Fibroblast of lung (primary cell): Measurements from ENCODE around the gene TEX261. TPM values are rescaled to one million over a fixed set of nuclear protein-coding genes. Genes with fewer than 3 reads are reported as not detected.

Experiments used
- DNase-seq, 2 donors: peaks; one replicate each; pipeline versions ENCODE4 v3.0.0 to v3.0.0-alpha.2; 2010; ENCODE audit warnings: low read depth in 2 of 2
- H2AFZ ChIP-seq: 2 replicates; pipeline ENCODE4 v1.5.1; 2012; ENCODE audit warnings: low read length, control low read depth, inconsistent platforms
- H3K27ac ChIP-seq: 2 replicates; pipeline ENCODE4 v1.5.1; 2011; ENCODE audit warnings: low read length, control low read depth; ENCODE audit not compliant: insufficient read depth
- H3K27me3 ChIP-seq: 2 replicates; pipeline ENCODE4 v1.5.1; 2011; ENCODE audit warnings: mild to moderate bottlenecking, low read length; ENCODE audit not compliant: control insufficient read depth, insufficient read depth
- H3K36me3 ChIP-seq: 2 replicates; pipeline ENCODE4 v1.5.1; 2011; ENCODE audit warnings: low read length; ENCODE audit not compliant: control insufficient read depth, insufficient read depth
- H3K4me1 ChIP-seq: 2 replicates; pipeline ENCODE4 v1.5.1; 2011; ENCODE audit warnings: low read length; ENCODE audit not compliant: control insufficient read depth, insufficient read depth; ENCODE audit errors: extremely low read depth
- H3K4me2 ChIP-seq: 2 replicates; pipeline ENCODE4 v1.5.1; 2011; ENCODE audit warnings: low read length, control low read depth; ENCODE audit not compliant: insufficient read depth; ENCODE audit errors: extremely low read depth
- H3K4me3 ChIP-seq, 4 experiments: fragments of 200-600 bp in 1 of 4; sonication (generic) in 1 of 4; replicated peaks in 1 of 4; 2 replicates each; pipeline ENCODE4 v1.5.1; 2011 to 2016; ENCODE audit warnings: low read length in 4 of 4, low read depth in 3 of 4, mild to moderate bottlenecking in 3 of 4, control low read depth in 2 of 4, inconsistent platforms in 1 of 4, mixed read lengths in 1 of 4; ENCODE audit not compliant: insufficient read depth in 1 of 4; ENCODE audit errors: control extremely low read depth in 1 of 4
- H3K79me2 ChIP-seq: 2 replicates; pipeline ENCODE4 v1.5.1; 2012; ENCODE audit warnings: mild to moderate bottlenecking, low read length, inconsistent platforms; ENCODE audit not compliant: control insufficient read depth, insufficient read depth
- H3K9ac ChIP-seq: 2 replicates; pipeline ENCODE4 v1.5.1; 2011; ENCODE audit warnings: mild to moderate bottlenecking, low read length, control low read depth; ENCODE audit not compliant: insufficient read depth
- H3K9me3 ChIP-seq: 2 replicates; pipeline ENCODE4 v1.5.1; 2012; ENCODE audit warnings: low read depth, low read length; ENCODE audit not compliant: control insufficient read depth, insufficient read depth
- H4K20me1 ChIP-seq: 2 replicates; pipeline ENCODE4 v1.5.1; 2011; ENCODE audit warnings: low read length; ENCODE audit not compliant: control insufficient read depth, insufficient read depth; ENCODE audit errors: extremely low read depth
- EZH2 ChIP-seq: IDR thresholded peaks from 2 replicates; pipeline ENCODE4 v1.5.1; 2012; ENCODE audit warnings: low read length, control low read depth, mild to moderate bottlenecking; ENCODE audit errors: missing control alignments
- polyA plus RNA-seq, 2 donors: library from polyadenylated mRNA; depleted of rRNA in 1 of 2; stranded (reverse) in 1 of 2; unstranded in 1 of 2; fragments of >200 nt; gene quantifications; 2 replicates each; pipeline ENCODE4 v1.2.1, GENCODE V29; 2011 to 2012; ENCODE audit warnings: missing spikeins in 1 of 2
- total RNA-seq: library from RNA; depleted of rRNA; stranded (reverse); fragments of >200 nt; gene quantifications from 2 replicates; pipeline ENCODE4 v1.2.1, GENCODE V29; 2014
- TF ChIP-seq, protein P1 (sequence below), 2 donors: IDR thresholded peaks in 1 of 2; conservative IDR thresholded peaks in 1 of 2; 1 replicate in 1 of 2; 2 replicates in 1 of 2; pipeline ENCODE4 v1.5.1; 2011 to 2012; ENCODE audit warnings: low read length in 2 of 2, control low read depth in 1 of 2, inconsistent platforms in 1 of 2, low read depth in 1 of 2, mild to moderate bottlenecking in 1 of 2

TEX261 gene
- total and polyA plus RNA-seq, 2 donors (not counting 1 experiment from before 2014, with no cell fraction given), result 33.0 to 72.6 TPM

DNA sequence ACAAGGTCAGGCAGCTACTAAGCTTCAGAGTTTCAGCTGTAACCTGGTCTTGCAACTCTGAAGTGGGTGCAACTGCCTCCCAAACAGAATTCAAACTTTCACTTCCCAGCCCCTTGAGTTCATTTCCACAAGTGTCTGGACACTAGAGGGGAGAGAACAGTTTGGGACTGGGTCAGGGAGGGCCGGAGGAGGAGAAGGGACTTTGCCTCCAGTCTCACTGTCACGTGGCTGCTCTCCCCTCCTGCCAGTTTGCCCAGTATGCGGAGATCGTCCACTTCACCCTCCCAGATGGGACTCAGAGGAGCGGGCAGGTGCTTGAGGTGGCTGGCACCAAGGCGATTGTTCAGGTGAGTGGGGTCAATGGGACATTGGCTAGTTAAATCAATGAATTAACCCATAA is 36.9 kb downstream of the TEX261 start:
- no peak for TF ChIP-seq EZH2
- TF ChIP-seq, protein P1, sequence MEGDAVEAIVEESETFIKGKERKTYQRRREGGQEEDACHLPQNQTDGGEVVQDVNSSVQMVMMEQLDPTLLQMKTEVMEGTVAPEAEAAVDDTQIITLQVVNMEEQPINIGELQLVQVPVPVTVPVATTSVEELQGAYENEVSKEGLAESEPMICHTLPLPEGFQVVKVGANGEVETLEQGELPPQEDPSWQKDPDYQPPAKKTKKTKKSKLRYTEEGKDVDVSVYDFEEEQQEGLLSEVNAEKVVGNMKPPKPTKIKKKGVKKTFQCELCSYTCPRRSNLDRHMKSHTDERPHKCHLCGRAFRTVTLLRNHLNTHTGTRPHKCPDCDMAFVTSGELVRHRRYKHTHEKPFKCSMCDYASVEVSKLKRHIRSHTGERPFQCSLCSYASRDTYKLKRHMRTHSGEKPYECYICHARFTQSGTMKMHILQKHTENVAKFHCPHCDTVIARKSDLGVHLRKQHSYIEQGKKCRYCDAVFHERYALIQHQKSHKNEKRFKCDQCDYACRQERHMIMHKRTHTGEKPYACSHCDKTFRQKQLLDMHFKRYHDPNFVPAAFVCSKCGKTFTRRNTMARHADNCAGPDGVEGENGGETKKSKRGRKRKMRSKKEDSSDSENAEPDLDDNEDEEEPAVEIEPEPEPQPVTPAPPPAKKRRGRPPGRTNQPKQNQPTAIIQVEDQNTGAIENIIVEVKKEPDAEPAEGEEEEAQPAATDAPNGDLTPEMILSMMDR (conservative IDR thresholded peaks at IDR 0.05 in 1 of 2, IDR thresholded peaks at IDR 0.05 in 1 of 2; ENCODE audit: low read depth in 1 of 2, low read length in 2 of 2), result no peak
- Histone ChIP-seq H3K4me3 (no peak overlapping the region), H3K4me2 (no peak overlapping the region), H3K27ac (no peak overlapping the region), H3K4me1 (no peaks in the 10 kb centered on the region), H2AFZ (no peak overlapping the region), H3K9ac (no peak overlapping the region), H4K20me1 (no peaks in the 10 kb centered on the region), H3K27me3 (peaks cover 6% of the 10 kb centered on the region), H3K79me2 (no peaks in the 10 kb centered on the region), H3K36me3 (no peaks in the 10 kb centered on the region), H3K9me3 (no peaks in the 10 kb centered on the region)
- no peak for DNase-seq

DNA sequence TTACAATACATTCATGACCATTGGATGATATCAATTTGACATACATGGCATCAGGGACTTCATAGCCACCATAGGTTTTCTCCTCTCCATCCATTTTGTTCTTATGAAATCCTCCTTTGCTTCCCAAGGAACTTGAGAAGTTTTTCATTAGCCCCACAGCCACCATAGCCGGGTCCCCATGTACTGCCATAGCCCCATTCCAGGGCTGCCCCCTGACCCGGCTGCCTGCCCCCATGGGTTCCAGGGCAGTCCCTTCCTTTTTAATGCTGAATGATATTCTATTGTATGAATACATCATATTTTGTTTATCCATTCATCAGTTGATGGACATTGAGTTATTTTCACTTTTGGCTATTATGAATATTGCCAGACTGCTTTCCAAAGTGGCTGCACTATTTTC is 38.5 kb downstream of the TEX261 start:
- H4K20me1 ChIP-seq, result no peaks in the 10 kb centered on the region
- TF ChIP-seq, protein P1 (conservative IDR thresholded peaks at IDR 0.05 in 1 of 2, IDR thresholded peaks at IDR 0.05 in 1 of 2; ENCODE audit: low read depth in 1 of 2, low read length in 2 of 2), result no peak
- no peak for TF ChIP-seq EZH2
- H3K36me3 ChIP-seq, result no peaks in the 10 kb centered on the region
- H3K27ac ChIP-seq, result no peak overlapping the region
- H2AFZ ChIP-seq, result no peak overlapping the region
- peaks cover 6% of the 10 kb centered on the region for H3K27me3 ChIP-seq
- H3K4me1 ChIP-seq, result no peaks in the 10 kb centered on the region
- H3K9me3 ChIP-seq, result no peaks in the 10 kb centered on the region
- no peaks in the 10 kb centered on the region for H3K79me2 ChIP-seq
- no peak overlapping the region for H3K9ac ChIP-seq
- H3K4me2 ChIP-seq, result no peak overlapping the region
- H3K4me3 ChIP-seq, result no peak overlapping the region
- no peak for DNase-seq

DNA sequence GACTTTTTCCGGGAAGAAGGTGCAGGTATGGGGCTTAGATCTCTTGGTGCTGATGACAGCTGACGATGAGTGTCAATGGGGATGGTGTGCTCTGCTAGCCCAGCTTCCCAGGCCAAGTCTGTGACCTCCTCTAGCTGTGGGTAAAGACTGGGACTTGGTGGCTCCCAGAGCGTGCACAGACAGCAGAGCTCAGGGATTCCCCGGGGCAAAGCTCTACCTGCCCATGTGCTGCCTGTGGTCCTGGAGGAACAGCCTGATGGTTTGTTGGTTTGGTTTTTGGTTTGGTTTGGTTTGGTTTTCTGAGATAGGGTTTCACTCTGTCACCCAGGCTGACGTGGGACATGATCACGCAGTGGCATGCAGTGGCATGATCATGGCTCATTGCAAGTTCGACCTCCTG is 39.8 kb downstream of the TEX261 start:
- Histone ChIP-seq H4K20me1 (no peaks in the 10 kb centered on the region), H3K79me2 (no peaks in the 10 kb centered on the region), H3K27ac (no peak overlapping the region), H2AFZ (no peak overlapping the region), H3K4me1 (no peaks in the 10 kb centered on the region), H3K36me3 (no peaks in the 10 kb centered on the region), H3K4me3 (no peak overlapping the region), H3K9ac (no peak overlapping the region), H3K4me2 (no peak overlapping the region), H3K27me3 (peaks cover 6% of the 10 kb centered on the region), H3K9me3 (no peaks in the 10 kb centered on the region)
- no peak for TF ChIP-seq EZH2
- TF ChIP-seq, protein P1 (conservative IDR thresholded peaks at IDR 0.05 in 1 of 2, IDR thresholded peaks at IDR 0.05 in 1 of 2; ENCODE audit: low read depth in 1 of 2, low read length in 2 of 2), result no peak
- DNase-seq, result no peak
